T-helper 1 cell (primary cell): Measurements from ENCODE around the gene ANKRD11.

ENCODE experiments used
- DNase-seq, 5 donors: peaks; one replicate each; pipeline ENCODE4 v3.0.0-alpha.2; 2012 to 2020
- total RNA-seq, 4 donors: gene quantifications; one replicate each; lab custom pipeline; 2026; lab: John Stamatoyannopoulos, UW

The ANKRD11 gene
- total RNA-seq, result 189 to 302 (median 232) reads per million in 4 donors

DNA sequence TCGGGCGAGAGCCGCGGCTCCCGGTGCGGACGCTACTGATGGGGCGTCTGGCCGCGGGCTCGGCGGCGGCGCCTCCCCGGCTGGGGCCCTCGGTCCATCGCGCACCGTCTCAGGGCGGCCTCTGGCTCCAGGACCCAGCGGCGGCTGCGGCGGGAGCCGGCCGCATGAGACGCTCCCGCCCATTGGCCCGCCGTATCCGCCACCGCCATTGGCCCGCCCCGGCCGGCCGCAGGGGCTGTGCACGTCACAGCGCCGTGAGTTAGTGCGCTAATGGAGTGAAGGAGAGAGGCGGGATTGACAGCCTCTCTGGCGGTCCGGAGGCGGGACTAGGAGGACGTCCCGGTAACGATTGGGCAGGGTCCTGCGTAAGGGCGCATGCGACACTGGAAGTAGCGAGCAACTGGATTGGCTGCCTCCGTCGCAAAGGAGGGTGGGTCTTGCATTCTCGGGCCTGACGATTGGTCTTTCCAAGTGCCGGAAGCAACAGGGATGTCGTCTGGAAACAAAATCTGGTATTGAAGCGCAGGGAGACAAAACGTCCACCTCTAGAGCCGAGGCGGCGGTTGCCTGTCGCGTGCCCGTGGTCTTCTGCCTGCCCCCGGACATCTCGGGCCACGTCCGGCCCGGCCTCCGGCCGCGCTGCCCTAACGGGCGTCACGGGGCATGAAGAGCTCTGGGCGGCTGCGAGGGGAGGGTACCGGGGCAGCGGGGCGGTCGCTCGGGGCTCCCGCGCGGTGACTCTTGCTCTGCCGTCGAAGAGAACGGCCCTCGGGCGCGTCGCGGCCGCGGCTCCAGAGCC lies at the start of gene ANKRD11:
ANKRD11 (minus strand) TSS at position 123 of the 799 bp plus-strand sequence. CDS start 173,542 bp downstream, outside the sequence.
- peak; percentile 97 to 100 (median 98) for DNase-seq

DNA sequence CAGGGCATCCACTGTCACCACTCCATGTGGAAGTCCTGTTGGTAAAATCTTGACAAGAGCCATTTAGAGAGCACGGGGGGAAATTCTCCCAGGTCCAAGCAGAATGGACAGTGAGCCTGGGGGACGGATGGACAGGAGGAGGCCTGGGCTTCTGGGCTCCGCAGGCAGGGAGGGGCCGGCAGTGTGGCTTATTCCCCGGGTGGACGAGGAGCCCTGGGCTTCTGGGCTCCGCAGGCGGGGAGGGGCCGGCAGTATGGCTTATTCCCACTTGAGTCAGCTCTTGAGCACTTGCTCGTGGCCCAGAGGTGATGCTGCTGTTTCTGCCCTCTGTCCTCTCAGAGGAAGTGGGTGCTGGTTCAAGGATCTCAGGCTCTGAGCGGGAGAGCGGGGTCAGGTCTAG lies 47.9 kb upstream of the ANKRD11 start:
- no peak for DNase-seq

DNA sequence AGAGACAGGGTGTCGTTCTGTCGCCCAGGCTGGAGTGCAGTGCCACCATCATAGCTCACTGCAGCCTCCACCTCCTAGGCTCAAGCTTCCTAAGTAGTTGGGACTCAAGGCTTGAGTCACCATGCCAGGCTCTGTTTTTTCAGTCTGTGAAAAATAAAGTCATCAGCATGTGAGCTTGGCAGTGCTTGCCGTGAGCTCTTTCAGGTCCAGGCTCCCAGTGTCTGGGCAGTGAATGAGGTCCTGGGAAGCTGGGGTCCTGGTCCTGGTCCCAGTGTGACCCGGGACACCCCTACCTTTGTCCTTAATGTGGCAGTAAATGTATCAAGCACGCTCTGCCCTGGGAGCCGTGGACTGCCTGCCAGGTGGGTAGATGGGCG lies 47.2 kb upstream of the ANKRD11 start:
- no peak for DNase-seq

DNA sequence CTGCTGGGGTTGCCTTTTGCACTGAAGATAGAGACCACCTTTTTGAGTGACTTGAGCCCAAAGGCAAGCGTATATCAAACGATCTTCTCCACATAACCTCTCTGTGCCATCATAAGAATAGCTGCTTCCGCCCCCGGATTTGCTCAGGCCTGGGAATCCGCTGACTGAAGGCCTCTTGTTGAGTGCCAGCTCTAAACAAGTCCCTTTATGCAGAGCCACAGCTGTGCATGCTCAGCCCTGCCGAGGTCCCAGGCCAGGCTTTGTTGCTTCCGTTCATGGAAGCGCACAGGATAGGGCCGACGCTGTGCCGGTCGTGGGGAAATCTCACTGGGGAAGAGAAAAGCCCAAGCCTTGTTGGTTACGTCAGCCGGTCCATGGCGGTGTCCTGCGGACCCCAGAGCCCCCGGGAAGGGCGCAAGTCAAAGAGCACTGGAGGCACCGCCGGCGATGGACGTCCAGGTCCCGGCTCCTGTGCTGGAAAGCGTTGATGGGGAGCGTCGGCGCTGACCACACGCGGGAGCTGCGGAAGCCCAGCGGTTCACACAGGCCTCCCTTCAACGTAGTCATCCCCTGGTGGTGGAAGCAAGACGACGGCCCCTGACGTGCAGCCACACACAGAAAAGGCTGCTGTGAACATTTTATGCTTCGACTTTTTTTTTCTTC lies 46.7 kb upstream of the ANKRD11 start:
- no peak for DNase-seq

DNA sequence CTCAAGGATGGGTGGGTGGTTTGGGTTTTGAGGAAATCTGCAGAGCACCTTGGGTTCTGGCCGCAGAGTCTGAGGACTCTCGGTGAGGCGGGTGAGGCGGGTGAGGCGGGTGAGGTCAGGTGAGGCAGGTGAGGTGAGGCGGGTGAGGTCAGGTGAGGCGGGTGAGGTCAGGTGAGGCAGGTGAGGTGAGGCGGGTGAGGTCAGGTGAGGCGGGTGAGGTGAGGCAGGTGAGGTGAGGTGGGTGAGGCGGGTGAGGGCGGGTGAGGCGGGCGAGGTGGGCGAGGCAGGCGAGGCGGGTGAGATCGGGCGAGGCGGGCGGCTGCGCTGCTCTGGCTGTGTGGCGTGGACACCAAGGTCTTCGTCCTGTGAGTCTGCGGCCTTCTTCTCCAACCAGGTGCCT lies 46.0 kb upstream of the ANKRD11 start:
- no peak for DNase-seq

DNA sequence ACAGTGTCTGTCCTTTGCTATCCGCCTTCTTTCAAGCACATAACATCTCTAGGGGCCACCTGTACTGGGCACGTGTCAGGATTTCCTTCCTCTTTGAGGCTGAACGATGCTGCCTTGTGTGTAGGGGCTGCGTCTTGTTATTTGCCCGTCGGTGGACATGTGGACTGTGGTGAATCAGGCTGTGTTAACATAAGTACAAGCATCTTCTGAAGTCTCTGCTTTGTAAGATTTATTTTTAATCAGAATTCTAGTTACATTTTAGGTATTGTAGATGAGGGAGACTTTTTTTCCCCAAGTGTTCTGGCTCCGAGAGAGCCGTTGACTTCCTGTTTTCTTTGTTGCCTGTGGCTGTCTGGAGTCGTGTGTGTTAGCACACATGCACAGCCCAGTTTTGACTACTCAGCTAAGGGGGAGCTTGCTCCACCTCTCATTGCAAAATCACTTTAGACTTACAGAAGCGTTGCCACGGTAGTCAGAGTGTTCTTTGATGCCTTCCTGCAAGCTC lies 43.9 kb upstream of the ANKRD11 start:
- DNase-seq, result peak in 3 of 5 donors; percentile 23 to 66 (median 25)

DNA sequence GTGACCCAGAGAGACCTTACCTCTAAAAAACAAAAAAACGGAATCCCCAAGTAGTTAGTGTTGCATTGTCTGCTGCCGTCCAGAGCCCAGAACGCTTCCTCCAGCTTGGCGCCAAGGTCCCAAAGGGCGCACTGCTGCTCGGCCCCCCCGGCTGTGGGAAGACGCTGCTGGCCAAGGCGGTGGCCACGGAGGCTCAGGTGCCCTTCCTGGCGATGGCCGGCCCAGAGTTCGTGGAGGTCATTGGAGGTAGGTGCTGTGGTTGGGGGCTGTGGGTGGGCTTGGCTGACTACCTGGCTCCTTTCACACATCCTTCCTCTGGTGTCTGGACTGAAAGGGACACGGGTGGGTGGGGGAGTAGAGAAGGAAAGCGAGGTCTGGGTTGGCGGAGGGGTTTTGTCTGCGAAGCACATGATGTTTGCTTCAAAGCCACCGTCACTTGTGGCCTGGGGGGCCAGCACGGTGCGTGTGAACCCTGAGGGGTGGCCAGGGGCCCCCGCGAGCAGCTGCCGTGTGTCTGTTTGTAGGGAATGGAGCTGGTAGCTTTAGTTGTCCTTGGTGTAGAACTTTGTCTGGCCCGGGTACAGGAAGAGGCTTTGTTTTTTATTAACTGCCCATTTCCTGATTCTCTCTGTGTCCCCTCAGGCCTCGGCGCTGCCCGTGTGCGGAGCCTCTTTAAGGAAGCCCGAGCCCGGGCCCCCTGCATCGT lies 41.6 kb upstream of the ANKRD11 start:
- no peak for DNase-seq

DNA sequence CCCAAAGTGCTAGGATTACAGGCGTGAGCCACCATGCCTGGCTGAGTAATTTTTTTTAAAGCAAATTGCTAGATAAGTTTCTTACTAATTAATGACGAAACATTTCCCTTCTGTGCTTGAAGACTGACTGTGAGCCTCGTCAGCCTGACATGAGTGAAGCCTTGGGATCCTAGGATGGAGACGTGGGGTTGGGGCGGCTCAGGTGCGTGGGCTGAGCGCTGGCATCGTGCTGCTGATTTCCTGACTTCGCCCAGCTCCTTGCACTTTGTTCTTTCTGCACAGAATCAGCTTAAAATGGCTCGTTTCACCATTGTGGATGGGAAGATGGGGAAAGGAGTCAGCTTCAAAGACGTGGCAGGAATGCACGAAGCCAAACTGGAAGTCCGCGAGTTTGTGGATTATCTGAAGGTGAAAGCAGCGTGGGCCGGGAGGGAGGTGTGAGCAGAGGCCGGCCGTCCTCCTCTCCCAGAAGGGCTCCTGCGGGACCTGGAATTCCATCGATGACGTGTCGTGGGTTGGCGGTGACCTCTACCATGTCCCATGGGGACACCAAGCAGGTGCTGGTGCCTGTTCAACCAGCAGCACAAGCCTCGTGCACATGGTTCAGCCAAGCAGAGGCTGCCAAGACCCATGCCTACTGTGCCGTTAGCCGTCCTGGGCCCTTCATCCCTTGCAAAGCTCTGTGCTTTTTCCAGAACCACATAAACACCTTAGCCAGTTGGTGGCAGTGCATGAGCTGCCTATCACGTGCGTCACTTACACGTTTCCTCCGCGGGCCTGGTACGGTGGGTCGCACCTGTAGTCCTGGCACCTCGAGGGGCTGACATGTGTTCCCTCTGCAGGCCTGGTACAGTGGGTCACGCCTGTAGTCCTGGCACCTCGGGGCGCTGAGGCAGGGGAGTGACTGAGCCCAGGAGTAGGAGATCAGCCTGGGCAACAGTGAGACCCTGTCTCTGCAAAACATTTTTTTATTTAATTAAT lies 40.3 kb upstream of the ANKRD11 start:
- no peak for DNase-seq

DNA sequence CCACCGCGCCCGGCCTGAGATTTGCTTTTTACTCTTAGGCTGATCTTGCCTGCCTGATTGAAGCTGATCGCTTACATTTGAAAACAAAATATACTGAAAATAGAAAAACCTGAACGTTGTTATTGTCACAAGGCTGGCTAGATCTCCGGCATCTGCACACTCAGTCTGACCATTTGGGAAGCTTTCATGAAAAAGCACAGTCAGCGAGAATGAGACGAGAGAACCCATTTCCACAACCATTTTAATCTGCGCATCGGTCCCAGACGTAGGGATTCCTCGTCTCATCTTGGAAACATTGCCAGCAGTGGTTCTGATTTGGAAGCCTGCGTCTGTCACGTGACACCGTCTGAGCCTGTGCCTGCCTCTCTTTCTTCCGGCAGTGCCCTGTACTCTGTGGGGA lies 38.7 kb upstream of the ANKRD11 start:
- no peak for DNase-seq

DNA sequence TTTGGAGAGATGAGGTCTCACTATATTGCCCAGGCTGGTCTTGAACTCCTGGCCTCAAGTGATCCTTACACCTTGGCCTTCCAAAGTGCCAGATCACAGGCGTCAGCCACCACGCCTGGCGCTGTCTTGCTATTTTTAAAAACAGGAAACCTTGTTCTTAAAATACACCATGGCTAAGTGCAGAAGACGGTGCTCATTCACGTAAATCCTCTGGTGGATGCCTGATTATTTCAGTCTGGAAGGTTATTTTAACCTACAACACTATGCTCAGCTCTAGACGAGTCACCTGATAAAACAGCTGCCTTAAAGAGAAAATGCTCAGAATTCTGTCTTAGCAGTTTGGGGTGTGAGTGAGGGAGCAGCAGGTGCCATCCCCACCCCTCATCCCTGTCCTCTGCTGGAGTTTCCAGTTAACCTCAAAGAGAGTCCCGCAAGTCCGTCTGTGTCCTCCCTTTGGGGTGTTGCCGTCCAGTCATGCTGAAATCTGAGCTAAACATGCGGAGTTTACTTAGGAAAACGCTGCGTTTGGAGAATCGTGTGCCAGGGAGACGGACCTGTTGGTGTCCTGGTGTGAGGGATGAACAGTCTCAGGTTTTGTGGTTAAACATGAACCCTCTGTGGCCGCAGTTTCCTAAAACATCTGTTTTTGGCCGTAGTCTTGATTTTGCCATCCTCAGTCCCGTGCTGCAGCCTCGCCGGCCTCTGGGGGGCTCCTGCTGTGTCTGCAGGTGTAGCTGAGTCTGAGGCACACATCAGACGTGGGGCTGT lies 35.0 kb upstream of the ANKRD11 start:
- DNase-seq, result no peak

DNA sequence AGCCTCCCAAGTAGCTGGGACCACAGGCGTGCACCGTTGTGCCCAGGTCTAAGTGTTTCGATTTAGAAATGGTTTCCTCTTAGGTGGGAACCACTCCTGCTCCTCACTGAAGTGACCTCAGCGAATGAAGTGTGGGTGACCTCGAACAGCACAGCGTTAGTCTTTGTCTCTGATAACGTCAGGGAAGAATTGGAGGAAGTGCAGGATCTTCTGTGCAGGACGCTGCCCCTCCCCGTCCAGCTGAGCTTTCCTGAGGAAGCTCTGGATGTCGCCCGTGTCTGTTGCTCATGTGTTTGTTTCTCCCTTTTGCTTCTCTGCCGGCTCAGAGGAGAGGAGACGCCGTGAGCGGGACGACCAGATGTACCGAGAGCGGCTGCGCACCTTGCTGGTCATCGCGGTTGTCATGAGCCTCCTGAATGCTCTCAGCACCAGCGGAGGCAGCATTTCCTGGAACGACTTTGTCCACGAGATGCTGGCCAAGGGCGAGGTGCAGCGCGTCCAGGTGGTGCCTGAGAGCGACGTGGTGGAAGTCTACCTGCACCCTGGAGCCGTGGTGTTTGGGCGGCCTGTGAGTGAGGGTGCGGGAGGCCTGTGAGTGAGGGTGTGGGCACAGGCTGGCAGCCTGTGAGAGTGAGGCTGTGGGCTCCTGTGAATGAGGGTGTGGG lies 33.5 kb upstream of the ANKRD11 start:
- DNase-seq, result no peak

DNA sequence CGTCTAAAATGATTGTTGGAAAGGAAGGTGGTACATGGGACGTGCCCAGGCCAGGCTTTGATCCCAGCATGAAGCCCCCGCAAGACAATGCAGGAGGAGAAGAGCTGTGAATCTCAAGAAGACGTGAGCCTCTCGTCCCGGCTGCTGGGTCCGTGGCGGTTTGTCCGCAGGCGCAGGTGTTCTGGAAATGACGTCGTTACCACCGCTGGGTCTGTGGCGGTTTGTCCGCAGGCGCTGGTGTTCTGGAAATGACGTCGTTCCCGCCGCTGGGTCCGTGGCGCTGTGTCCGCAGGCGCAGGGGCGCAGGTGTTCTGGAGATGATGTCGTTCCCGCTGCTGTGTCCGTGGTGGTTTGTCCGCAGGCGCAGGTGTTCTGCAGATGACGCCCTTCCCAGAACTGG lies 31.9 kb upstream of the ANKRD11 start:
- no peak for DNase-seq

DNA sequence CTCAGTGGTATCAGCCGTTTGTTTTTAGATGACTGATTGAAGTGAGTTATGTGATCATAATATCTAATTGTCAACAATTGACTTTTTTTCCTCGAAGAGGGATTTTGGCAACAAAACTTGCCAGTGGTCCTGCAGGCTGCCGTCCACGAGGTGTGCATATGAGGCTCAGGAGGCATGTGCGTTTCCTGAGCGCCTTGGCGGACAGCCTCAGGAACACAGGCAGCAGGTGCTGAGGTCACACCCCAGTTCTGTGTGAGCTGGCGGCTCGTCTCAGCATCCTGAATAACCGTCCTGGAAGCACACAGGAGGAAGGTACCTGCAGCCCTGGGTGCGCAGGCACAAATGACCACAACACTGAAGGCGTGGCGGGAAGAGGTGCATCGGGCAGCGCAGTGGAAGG lies 29.5 kb upstream of the ANKRD11 start:
- DNase-seq, result no peak

DNA sequence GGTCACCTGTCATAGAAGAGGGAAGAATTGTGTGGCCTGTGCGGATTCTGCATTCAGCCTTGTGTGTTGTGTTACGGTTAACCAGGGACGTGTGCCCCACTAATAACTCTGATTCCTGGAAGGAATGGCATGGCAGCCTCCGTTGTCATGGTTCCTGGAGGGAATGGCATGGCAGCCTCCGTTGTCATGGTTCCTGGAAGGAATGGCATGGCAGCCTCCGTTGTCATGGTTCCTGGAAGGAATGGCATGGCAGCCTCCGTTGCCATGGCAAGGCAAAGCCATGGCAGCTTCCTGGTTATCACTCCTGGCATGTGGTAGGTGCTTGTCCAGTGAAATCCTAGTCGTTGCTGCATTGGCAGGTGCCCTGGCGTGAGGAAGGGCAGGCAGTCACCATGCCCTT lies 26.8 kb upstream of the ANKRD11 start:
- no peak for DNase-seq

DNA sequence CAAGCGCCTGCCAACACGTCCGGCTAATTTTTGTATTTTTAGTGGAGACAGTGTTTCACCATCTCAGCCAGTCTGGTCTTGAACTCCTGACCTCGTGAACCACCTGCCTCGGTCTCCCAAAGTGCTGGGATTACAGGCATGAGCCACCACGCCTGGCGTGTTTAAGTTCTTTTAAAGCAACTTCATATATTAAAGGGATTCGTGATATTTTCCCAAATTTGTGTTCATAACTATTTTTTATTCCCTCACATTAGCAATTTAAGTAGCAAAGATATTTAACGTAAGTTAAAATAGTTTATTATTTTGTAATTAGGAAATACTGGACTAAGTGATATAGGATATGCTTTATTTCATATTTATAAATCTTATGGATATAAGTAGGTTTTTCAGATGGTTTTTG lies 22.1 kb upstream of the ANKRD11 start:
- DNase-seq, result no peak

DNA sequence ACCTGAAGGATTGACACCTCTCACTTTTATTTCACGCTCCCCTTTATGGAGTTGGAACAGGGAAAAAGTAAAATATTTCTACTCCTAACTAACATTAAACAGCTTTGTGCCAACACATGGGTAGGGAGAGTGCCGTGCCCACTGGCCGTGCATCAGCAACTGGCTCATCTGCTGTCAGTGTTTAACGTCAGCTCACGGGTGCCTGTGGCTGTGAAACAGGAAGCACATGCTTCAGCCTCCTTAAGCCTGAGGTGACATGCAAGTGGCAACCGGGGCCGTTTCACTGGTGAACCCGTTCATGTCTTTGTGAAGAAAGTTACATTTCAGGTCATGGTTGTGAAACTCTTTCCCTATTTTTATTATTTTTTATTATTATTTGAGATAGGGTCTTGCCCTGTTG lies 21.0 kb upstream of the ANKRD11 start:
- no peak for DNase-seq

DNA sequence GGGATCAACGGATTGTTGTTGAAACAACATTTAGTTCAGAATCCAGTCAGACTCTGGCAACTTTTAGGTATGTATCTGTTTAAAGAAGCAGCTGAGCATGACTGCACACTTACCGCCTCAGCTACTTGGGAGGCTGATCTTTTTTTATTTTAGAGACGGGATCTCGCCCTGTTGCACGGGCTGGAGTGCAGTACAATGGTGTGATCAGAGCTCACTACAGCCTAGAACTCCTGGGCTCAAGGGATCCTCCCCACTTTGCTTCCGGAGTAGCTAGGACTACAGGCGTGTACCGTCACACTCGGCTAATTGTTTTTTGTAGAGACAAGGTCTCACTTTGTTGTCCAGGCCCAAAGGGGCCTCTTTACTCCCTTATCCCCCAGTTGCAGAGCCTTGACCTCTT lies 20.2 kb upstream of the ANKRD11 start:
- no peak for DNase-seq

DNA sequence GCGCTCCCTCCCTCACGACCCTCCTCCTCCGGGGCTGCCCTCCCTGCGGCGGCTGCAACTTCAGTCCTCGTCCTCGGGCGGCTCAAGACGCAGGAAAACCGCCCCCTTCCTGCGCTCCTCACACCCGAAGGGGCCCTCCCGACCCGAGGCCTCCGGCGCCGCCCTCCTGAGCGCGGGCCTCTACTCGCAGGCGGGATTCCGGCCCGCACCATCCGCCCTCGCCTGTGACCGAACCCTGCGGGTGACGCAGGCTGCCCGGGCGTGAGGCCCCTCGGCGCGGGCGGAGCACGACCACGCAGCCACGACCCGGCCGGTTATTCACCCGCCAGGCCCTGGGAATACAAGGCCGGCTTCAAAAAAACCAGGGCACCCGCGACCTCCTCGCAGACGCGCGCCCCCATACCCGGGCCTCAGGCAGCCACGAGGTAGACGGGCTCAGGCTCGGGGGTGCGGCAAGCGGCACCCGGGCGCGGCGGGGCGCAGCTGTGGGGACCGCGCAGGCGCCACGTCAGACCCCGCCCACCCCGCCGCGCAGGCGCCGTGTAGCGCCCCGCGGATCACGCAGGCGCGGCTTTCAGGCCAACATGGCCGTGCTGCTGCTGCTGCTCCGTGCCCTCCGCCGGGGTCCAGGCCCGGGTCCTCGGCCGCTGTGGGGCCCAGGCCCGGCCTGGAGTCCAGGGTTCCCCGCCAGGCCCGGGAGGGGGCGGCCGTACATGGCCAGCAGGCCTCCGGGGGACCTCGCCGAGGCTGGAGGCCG lies 17.7 kb upstream of the ANKRD11 start, which contains the start of gene SPG7:
SPG7 (plus strand) TSS at position 570 of the 757 bp plus-strand sequence; CDS start at position 585, 15 bp downstream.
- peak; percentile 79 to 93 (median 84) for DNase-seq

DNA sequence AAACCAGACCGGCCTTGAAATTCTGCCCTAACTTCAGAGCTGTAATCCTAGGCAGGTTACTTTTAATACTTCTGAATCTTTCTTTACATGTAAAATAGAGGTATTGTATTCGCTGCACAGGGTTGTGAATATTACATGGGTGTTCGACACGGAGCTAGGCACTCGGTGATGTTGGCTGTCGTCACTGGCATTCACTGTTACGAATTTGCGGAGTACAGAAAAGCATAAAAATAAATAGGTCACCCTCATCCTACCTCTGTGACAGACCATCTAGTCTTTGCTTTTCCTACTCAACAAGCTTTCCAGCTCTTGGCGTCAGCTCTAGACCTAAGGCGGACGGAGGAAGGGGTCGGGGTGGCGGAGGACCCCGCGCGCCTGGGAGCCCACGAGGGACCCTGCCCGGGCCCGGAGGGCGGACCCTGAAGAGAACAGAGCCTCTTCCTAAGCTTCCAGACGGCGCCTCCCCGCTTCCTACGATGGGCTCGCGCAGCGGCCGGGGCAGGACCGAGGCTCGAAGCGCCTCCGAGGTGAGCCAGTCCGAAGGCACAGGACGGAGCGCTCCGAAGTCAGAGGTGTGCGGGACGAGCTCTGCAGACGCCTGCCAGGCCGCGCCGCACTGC lies 17.0 kb upstream of the ANKRD11 start:
- peak in 1 of 5 donors; percentile 20 for DNase-seq
